ENCODE data around the gene IFRD1.

GRCh38 chr7:112444505-112444904 is 5.8 kb upstream of the IFRD1 start:
- TF ChIP-seq ARNT (IDR thresholded peaks at IDR 0.05) (no peak), HDGF (IDR thresholded peaks at IDR 0.05; ENCODE audit: borderline replicate concordance) (no peak), FOXA1 (IDR thresholded peaks at IDR 0.05) (no peak), SP1 (IDR thresholded peaks at IDR 0.05) (no peak), TARDBP (IDR thresholded peaks at IDR 0.05) (no peak), SUZ12 (IDR thresholded peaks at IDR 0.05) (no peak), FOXK2 (IDR thresholded peaks at IDR 0.05) (no peak)

Measured in HEK293T (cell line).